H1 (cell line): ENCODE results near the gene NBEA. TPM values are rescaled to one million over a fixed set of nuclear protein-coding genes. Genes with fewer than 3 reads are reported as not detected.

Experiments
- CTCF ChIA-PET: fragments of 300-600 bp; sonication (Branson Sonifier 250); formaldehyde crosslinking; loops from one replicate; lab custom pipeline; 2021; ENCODE audit not compliant: partially characterized antibody; lab: Charles Lee
- POLR2A ChIA-PET: fragments of 300-600 bp; sonication (Branson Sonifier 250); formaldehyde crosslinking; loops from one replicate; lab custom pipeline; 2021; ENCODE audit warnings: inconsistent platforms; ENCODE audit not compliant: partially characterized antibody; lab: Charles Lee
- DNase-seq, 2 experiments: peaks; one replicate each; pipeline versions ENCODE4 v3.0.0 to v3.0.0-alpha.2; 2010 to 2022; ENCODE audit warnings: low spot score in 2 of 2, low read depth in 1 of 2, mixed read lengths in 1 of 2
- FAIRE-seq: peaks from 2 replicates; lab custom pipeline; 2011; peaks lifted over from hg19 to GRCh38; lab: Jason Lieb, UNC
- H2AFZ ChIP-seq: 2 replicates; pipeline ENCODE4 v1.8.1; 2012; ENCODE audit warnings: low read length, inconsistent platforms
- H2AK5ac ChIP-seq: 2 replicates; pipeline ENCODE4 v1.6.1; 2013; ENCODE audit warnings: low read depth, low read length
- H2BK120ac ChIP-seq: replicated peaks from 2 replicates; pipeline ENCODE3; 2013; ENCODE audit warnings: low read depth, low read length, inconsistent platforms
- H2BK12ac ChIP-seq: 2 replicates; pipeline ENCODE4 v1.6.1; 2013; ENCODE audit warnings: low read depth, low read length
- H2BK15ac ChIP-seq: 2 replicates; pipeline ENCODE4 v1.6.1; 2013; ENCODE audit warnings: low read length
- H2BK20ac ChIP-seq: 2 replicates; pipeline ENCODE4 v1.6.1; 2013; ENCODE audit warnings: low read length
- H2BK5ac ChIP-seq: 2 replicates; pipeline ENCODE4 v1.6.1; 2013; ENCODE audit warnings: low read depth, low read length
- H3K14ac ChIP-seq: 2 replicates; pipeline ENCODE4 v1.6.1; 2013; ENCODE audit warnings: inconsistent platforms; ENCODE audit not compliant: insufficient read length
- H3K18ac ChIP-seq: 2 replicates; pipeline ENCODE4 v1.6.1; 2013; ENCODE audit warnings: low read length; ENCODE audit errors: extremely low read depth
- H3K23ac ChIP-seq: 2 replicates; pipeline ENCODE4 v1.6.1; 2013; ENCODE audit warnings: inconsistent platforms; ENCODE audit not compliant: insufficient read length
- H3K23me2 ChIP-seq: 2 replicates; pipeline ENCODE4 v1.6.1; 2013; ENCODE audit warnings: low read depth, low read length
- H3K27ac ChIP-seq: 2 replicates; pipeline ENCODE4 v1.6.1; 2011; ENCODE audit warnings: low read depth, low read length, inconsistent platforms
- H3K27me3 ChIP-seq, 4 experiments: replicated peaks in 1 of 4; 1 replicate in 1 of 4; 2 replicates in 3 of 4; pipeline versions ENCODE4 v1.6.1 to v1.8.1; 2011 to 2013; ENCODE audit warnings: low read length in 3 of 4, mild to moderate bottlenecking in 3 of 4, inconsistent platforms in 2 of 4, mixed read lengths in 2 of 4, moderate library complexity in 1 of 4; ENCODE audit not compliant: control insufficient read depth in 3 of 4, insufficient read depth in 3 of 4; ENCODE audit errors: extremely low read depth in 1 of 4
- H3K36me3 ChIP-seq, 4 experiments: 2 replicates each; pipeline versions ENCODE4 v1.6.1 to v1.8.1; 2011 to 2013; ENCODE audit warnings: mild to moderate bottlenecking in 4 of 4, low read length in 3 of 4, moderate library complexity in 2 of 4, control low read depth in 1 of 4, inconsistent platforms in 1 of 4; ENCODE audit not compliant: insufficient read depth in 4 of 4, control insufficient read depth in 2 of 4
- H3K4ac ChIP-seq: replicated peaks from 2 replicates; pipeline ENCODE3; 2013; ENCODE audit warnings: low read length, low read depth, mixed read lengths, inconsistent platforms; ENCODE audit not compliant: insufficient read length
- H3K4me1 ChIP-seq, 4 experiments: replicated peaks in 1 of 4; 1 replicate in 1 of 4; 2 replicates in 3 of 4; pipeline versions ENCODE4 v1.6.1 to v1.8.1; 2011 to 2013; ENCODE audit warnings: low read length in 3 of 4, inconsistent platforms in 2 of 4, mixed read lengths in 1 of 4; ENCODE audit not compliant: insufficient read depth in 4 of 4, control insufficient read depth in 3 of 4
- H3K4me2 ChIP-seq, 2 experiments: 2 replicates each; pipeline versions ENCODE4 v1.6.1 to v1.8.1; 2011 to 2013; ENCODE audit warnings: low read depth in 2 of 2, low read length in 2 of 2, control low read depth in 1 of 2, inconsistent platforms in 1 of 2, mild to moderate bottlenecking in 1 of 2; ENCODE audit not compliant: insufficient read depth in 1 of 2
- H3K4me3 ChIP-seq, 4 experiments: fragments of 200-600, 300-600 bp in 1 of 4; sonication (generic), shearing (Covaris generic), sonication (Bioruptor Twin) in 1 of 4; 2 replicates each; pipeline versions ENCODE4 v1.5.1 to v1.8.1; 2011 to 2016; ENCODE audit warnings: low read length in 4 of 4, low read depth in 3 of 4, control low read depth in 2 of 4, inconsistent platforms in 2 of 4, mild to moderate bottlenecking in 2 of 4, mixed read lengths in 1 of 4, moderate library complexity in 1 of 4; ENCODE audit not compliant: insufficient read depth in 2 of 4; ENCODE audit errors: extremely low read depth in 1 of 4
- H3K56ac ChIP-seq: replicated peaks from 2 replicates; pipeline ENCODE3; 2013; ENCODE audit warnings: low read depth, mild to moderate bottlenecking, mixed read lengths, low read length, inconsistent platforms; ENCODE audit not compliant: insufficient read length
- H3K79me1 ChIP-seq: 2 replicates; pipeline ENCODE4 v1.6.1; 2013; ENCODE audit warnings: low read depth, low read length, control low read depth
- H3K79me2 ChIP-seq, 2 experiments: 2 replicates each; pipeline versions ENCODE4 v1.6.1 to v1.8.1; 2012 to 2013; ENCODE audit warnings: low read length in 2 of 2, mild to moderate bottlenecking in 2 of 2, inconsistent platforms in 1 of 2; ENCODE audit not compliant: insufficient read depth in 2 of 2, control insufficient read depth in 1 of 2
- H3K9ac ChIP-seq, 4 experiments: replicated peaks in 1 of 4; 1 replicate in 1 of 4; 2 replicates in 3 of 4; pipeline versions ENCODE4 v1.6.1 to v1.8.1; 2011 to 2013; ENCODE audit warnings: low read depth in 3 of 4, low read length in 3 of 4, control low read depth in 2 of 4, mild to moderate bottlenecking in 2 of 4, moderate library complexity in 2 of 4, inconsistent platforms in 1 of 4; ENCODE audit errors: extremely low read depth in 1 of 4
- H3K9me3 ChIP-seq, 2 experiments: 2 replicates each; pipeline versions ENCODE4 v1.6.1 to v1.8.1; 2012 to 2013; ENCODE audit warnings: mild to moderate bottlenecking in 2 of 2, moderate library complexity in 2 of 2, control low read depth in 1 of 2, inconsistent platforms in 1 of 2, low read depth in 1 of 2, low read length in 1 of 2, mixed read lengths in 1 of 2; ENCODE audit not compliant: insufficient read depth in 2 of 2
- H4K20me1 ChIP-seq, 2 experiments: replicated peaks in 1 of 2; 2 replicates each; pipeline versions ENCODE3 to v1.8.1; 2011 to 2013; ENCODE audit warnings: inconsistent platforms in 2 of 2, low read length in 2 of 2, mild to moderate bottlenecking in 1 of 2; ENCODE audit not compliant: insufficient read depth in 2 of 2, control insufficient read depth in 1 of 2
- H4K5ac ChIP-seq: 2 replicates; pipeline ENCODE4 v1.6.1; 2013; ENCODE audit warnings: low read length, low read depth, mixed read lengths, inconsistent platforms; ENCODE audit not compliant: insufficient read length
- H4K8ac ChIP-seq: 2 replicates; pipeline ENCODE4 v1.8.0; 2013; ENCODE audit warnings: mild to moderate bottlenecking, moderate library complexity, low read length, inconsistent platforms; ENCODE audit not compliant: insufficient read depth; ENCODE audit errors: extremely low read depth
- H4K91ac ChIP-seq: replicated peaks from 2 replicates; pipeline ENCODE3; 2013; ENCODE audit warnings: low read length, mixed read lengths, inconsistent platforms; ENCODE audit not compliant: insufficient read length
- CHD1 ChIP-seq: IDR thresholded peaks from 2 replicates; pipeline ENCODE4 v1.6.1; 2012; ENCODE audit warnings: low read depth, low read length, improper control_type of control experiment
- JUN ChIP-seq: IDR thresholded peaks from 2 replicates; pipeline ENCODE4 v1.6.1; 2011; ENCODE audit warnings: low read depth, mild to moderate bottlenecking, improper control_type of control experiment, low read length
- POLR2AphosphoS5 ChIP-seq: IDR thresholded peaks from 2 replicates; pipeline ENCODE4 v1.6.1; 2011; ENCODE audit warnings: low read depth, low read length
- TAF7 ChIP-seq: optimal IDR thresholded peaks from 2 replicates; pipeline ENCODE3; 2011; ENCODE audit warnings: low read depth, mild to moderate bottlenecking, inconsistent platforms, low read length, moderate library complexity, borderline replicate concordance
- WGBS, 2 experiments: shearing (Covaris generic) in 1 of 2; methylation state at CpG; one replicate each; pipeline versions ENCODE4 v1.1.6 to v1.1.7; 2013 to 2015; ENCODE audit warnings: low lambda C conversion rate in 2 of 2, mixed read lengths in 2 of 2, inconsistent platforms in 1 of 2, low coverage in 1 of 2, missing lambda C conversion rate in 1 of 2; ENCODE audit not compliant: insufficient replicate concordance in 2 of 2, insufficient coverage in 1 of 2, insufficient read length in 1 of 2; ENCODE audit errors: extremely low coverage in 1 of 2, missing lambda C conversion rate in 1 of 2; 5-methylcytosine and 5-hydroxymethylcytosine counted together
- polyA plus RNA-seq, 7 experiments: library from polyadenylated mRNA; depleted of rRNA in 3 of 7; stranded (reverse) in 5 of 7; unstranded in 2 of 7; fragments of >200 nt in 5 of 7; fragments of 200-250 nt in 2 of 7; gene quantifications; 1 replicate in 5 of 7; 2 replicates in 1 of 7; 4 replicates in 1 of 7; pipeline versions ENCODE4 v1.2.1 to v1.2.3, GENCODE V29; 2011 to 2013; ENCODE audit warnings: missing spikeins in 2 of 7, mixed read lengths in 2 of 7
- total RNA-seq: library from RNA; stranded (reverse); fragmentation: NEBNext Ultra II Directional; extraction: Animal tissue kit (Norgen Biotek cat#: 25700); gene quantifications from 2 replicates; pipeline ENCODE4 v1.2.1, GENCODE V29; 2021

Gene NBEA
- total and polyA plus RNA-seq, 2 of the 8 experiments (the other 6 are each of a cell fraction or from before 2014, with no cell fraction given), result 14.2 to 21.5 TPM

DNA sequence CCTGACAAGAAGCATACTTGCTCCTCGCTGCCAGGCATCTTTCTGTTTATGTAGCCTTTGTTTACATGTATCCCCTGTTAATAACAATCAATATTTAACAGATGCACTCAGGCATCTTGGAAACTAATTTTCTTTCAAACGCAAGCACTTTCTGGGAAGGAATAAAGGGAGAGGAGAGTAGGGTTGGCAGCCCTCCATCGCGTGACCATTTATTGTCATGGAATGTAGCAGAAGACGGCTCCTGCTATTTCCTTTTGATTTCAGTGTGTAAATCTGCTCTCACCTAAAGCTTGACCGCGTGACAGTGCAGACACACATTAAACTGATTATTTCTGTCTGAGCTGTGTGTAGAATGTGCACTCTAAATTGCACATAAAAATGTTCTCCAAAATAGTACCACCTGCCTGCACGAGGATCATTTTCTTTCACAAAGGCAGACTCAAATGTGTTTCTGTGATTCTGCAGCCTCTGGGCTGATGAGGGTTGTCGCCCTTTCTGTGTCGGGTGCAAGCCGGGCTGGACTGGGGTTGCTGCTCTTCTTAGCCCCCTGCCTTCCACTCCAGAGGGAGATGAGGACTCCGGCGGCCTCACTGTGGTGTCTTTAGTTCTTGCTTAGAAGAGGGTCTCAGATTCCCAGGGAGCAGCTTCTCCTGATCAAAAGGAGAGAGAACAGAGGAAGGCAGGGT, 757.9 kb downstream of the NBEA start:
- Histone ChIP-seq H3K27ac (no peak overlapping the region), H3K9ac (no peak overlapping the region), H4K20me1 (no peaks in the 10 kb centered on the region), H3K18ac (no peak overlapping the region), H3K14ac (no peak overlapping the region), H2AFZ (peak overlapping the region; percentile 78; the same call in 1 of the 2 replicates), H3K23ac (no peak overlapping the region), H3K4ac (no peak overlapping the region), H2BK15ac (no peak overlapping the region), H2BK20ac (no peak overlapping the region), H3K9me3 (no peaks in the 10 kb centered on the region), H3K36me3 (no peaks in the 10 kb centered on the region), H3K4me2 (no peak overlapping the region), H3K4me3 (no peak overlapping the region), H4K5ac (no peak overlapping the region), H3K27me3 (no peaks in the 10 kb centered on the region), H3K79me2 (no peaks in the 10 kb centered on the region), H4K8ac (no peak overlapping the region), H3K79me1 (no peaks in the 10 kb centered on the region), H4K91ac (no peak overlapping the region), H2AK5ac (no peak overlapping the region), H3K23me2 (no peaks in the 10 kb centered on the region), H2BK12ac (no peak overlapping the region), H2BK5ac (no peak overlapping the region), H2BK120ac (no peak overlapping the region), H3K56ac (no peak overlapping the region), H3K4me1 (peaks cover 0 to 10% (median 5%) of the 10 kb centered on the region in 4 experiments; a peak in 5 of 7 replicates)
- FAIRE-seq (no peak), DNase-seq (no peak)
- POLR2A ChIA-PET, result no interaction called here
- 73% methylated on average over 13 of the region's 13 CpGs; no CpG with 5 or more reads in 1 of the 2 experiments for WGBS, 2 experiments
- CTCF ChIA-PET, result no interaction called here
- no peak for TF ChIP-seq CHD1
- TF ChIP-seq POLR2AphosphoS5, result no peak
- TF ChIP-seq JUN, result no peak
- TF ChIP-seq TAF7, result no peak
